Memory B cell (primary cell): ENCODE results near the gene DERL3.

Source experiments
- ATAC-seq: fragments of 150-1000 bp; cut with Tn5 transposase; 2 replicates; pipeline ENCODE4 v1.10.0; 2021; ENCODE audit warnings: low read depth, mild to moderate bottlenecking, moderate library complexity
- DNase-seq, 2 donors: peaks; one replicate each; pipeline ENCODE4 v3.0.0; 2022; ENCODE audit warnings: low spot score in 2 of 2
- H3K27ac Mint-ChIP-seq: one replicate; pipeline ENCODE4 v1.8.0; 2022; ENCODE audit warnings: mild to moderate bottlenecking, moderate library complexity, mixed read lengths
- H3K27me3 Mint-ChIP-seq: one replicate; pipeline ENCODE4 v1.8.0; 2022; ENCODE audit warnings: mixed read lengths
- H3K36me3 Mint-ChIP-seq: one replicate; pipeline ENCODE4 v1.8.0; 2022; ENCODE audit warnings: mild to moderate bottlenecking, mixed read lengths
- H3K4me1 Mint-ChIP-seq: one replicate; pipeline ENCODE4 v1.8.0; 2022; ENCODE audit warnings: mixed read lengths
- H3K4me3 Mint-ChIP-seq: one replicate; pipeline ENCODE4 v1.8.0; 2022; ENCODE audit warnings: mild to moderate bottlenecking, moderate library complexity, mixed read lengths
- H3K9me3 Mint-ChIP-seq: one replicate; pipeline ENCODE4 v1.8.0; 2022; ENCODE audit warnings: mixed read lengths

The DERL3 gene

DNA sequence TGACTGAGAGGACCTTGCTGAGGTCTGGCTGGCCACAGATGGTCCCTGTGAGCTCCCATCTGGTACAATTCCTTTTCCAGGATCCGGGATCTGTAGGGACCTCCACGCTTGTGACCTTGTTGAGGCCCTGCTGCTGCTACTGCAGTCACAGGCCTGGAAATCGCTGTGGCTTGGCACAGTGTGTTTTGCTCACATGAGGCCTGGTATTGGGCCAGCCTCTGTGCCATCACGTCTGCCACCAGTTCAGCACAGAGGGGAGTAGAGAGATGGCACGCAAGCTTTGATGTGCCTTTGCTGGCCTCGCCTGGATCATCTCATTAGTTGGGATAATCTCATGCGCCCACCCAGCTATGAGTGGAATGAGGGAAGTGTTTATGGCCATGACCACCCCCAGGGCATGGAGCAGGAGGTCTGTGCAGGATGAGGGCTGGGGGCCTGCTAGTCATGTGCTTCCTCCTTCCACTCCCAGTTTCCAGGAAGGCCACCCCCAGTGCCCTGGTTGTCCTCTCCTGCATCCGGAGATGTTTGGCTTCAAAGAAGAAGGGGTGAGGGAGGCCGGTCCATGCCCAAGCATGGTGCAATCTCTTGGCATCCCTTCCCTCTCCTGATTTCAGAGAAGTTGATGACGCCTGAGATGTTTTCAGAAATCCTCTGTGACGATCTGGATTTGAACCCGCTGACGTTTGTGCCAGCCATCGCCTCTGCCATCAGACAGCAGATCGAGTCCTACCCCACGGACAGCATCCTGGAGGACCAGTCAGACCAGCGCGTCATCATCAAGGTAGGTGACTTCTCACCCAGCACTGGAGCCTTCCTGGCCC is 22.4 kb downstream of the DERL3 start:
- ATAC-seq (no peak), DNase-seq (no peak)
- Mint-ChIP-seq H3K36me3 (peaks cover 33% of the 10 kb centered on the region), H3K27me3 (no peaks in the 10 kb centered on the region), H3K27ac (no peak overlapping the region), H3K9me3 (no peaks in the 10 kb centered on the region), H3K4me1 (peaks cover 33% of the 10 kb centered on the region), H3K4me3 (no peak overlapping the region)

DNA sequence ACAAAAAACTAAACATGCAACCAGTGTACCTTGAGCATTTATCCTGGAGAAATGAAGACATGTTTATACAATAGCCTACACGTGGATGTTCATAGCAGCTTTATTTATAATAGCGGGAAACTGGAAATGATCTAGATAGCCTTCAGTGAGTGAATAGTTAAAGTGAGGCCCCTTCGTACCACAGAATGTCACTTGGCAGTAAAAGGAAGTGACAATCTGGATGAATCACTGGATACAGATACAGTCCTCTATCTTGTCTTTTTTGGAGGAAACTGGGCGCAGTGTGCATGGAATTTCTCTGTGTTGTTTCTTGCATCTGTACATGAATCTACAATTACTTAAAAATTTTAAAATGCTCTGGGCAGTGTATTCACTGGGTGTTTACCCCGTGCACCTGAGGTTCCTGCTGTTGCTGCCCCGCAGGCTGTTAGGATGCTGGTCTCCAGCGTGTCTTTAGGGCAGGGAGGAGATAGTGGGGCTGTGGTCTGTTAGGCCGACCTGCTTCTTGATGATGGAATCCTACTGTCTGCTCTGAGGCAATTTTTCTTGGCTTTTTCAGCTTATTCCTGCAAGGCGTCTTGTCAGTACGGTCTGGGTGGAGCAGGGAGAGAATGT is 23.2 kb downstream of the DERL3 start:
- no peaks in the 10 kb centered on the region for H3K9me3 Mint-ChIP-seq
- peaks cover 33% of the 10 kb centered on the region for H3K4me1 Mint-ChIP-seq
- no peak overlapping the region for H3K4me3 Mint-ChIP-seq
- peaks cover 35% of the 10 kb centered on the region for H3K36me3 Mint-ChIP-seq
- no peaks in the 10 kb centered on the region for H3K27me3 Mint-ChIP-seq
- no peak for ATAC-seq
- DNase-seq, result no peak
- no peak overlapping the region for H3K27ac Mint-ChIP-seq

DNA sequence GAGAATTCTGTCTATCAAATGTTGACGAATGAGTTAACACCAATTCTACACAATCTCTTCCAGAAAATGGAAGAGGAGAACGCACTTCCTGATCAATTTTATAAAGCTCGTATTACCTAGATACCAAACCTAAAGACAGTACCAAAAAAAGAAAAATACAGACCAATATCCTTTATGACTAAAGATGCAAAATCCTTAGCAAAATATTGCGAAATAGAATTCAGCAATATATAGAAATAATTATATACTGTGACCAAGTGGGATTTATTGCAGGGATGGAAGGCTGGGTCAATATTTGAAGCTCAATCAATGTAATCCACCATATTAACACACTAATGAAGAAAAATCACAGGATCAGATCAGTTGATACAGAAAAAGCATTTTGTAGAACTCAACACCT is 26.4 kb downstream of the DERL3 start:
- DNase-seq, result no peak
- H3K4me1 Mint-ChIP-seq, result peaks cover 17% of the 10 kb centered on the region
- no peaks in the 10 kb centered on the region for H3K9me3 Mint-ChIP-seq
- H3K27me3 Mint-ChIP-seq, result no peaks in the 10 kb centered on the region
- peak overlapping the region; percentile 28 for H3K27ac Mint-ChIP-seq
- peaks cover 24% of the 10 kb centered on the region for H3K36me3 Mint-ChIP-seq
- ATAC-seq, result no peak
- H3K4me3 Mint-ChIP-seq, result no peak overlapping the region

DNA sequence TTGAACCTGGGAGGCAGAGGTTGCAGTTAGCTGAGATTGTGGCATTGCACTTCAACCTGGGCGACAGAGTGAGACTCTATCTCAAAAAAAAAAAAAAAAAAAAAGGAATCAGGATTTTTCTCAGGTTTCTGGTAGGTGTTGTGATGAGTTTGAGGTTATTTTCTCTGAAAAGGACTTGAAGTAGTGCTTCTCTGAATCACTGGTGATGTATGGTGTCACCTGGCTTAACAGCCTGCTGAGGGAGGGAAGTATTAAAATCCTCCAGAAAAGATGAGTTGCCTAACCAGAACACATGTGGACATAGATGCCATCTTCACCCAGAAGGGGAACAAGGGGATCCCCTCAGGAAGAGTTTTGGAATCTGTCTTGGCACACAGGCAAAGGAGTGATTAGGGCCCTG is 32.0 kb downstream of the DERL3 start:
- Mint-ChIP-seq H3K27me3 (no peaks in the 10 kb centered on the region), H3K36me3 (peaks cover 31% of the 10 kb centered on the region)
- peak; percentile 23 for ATAC-seq

DNA sequence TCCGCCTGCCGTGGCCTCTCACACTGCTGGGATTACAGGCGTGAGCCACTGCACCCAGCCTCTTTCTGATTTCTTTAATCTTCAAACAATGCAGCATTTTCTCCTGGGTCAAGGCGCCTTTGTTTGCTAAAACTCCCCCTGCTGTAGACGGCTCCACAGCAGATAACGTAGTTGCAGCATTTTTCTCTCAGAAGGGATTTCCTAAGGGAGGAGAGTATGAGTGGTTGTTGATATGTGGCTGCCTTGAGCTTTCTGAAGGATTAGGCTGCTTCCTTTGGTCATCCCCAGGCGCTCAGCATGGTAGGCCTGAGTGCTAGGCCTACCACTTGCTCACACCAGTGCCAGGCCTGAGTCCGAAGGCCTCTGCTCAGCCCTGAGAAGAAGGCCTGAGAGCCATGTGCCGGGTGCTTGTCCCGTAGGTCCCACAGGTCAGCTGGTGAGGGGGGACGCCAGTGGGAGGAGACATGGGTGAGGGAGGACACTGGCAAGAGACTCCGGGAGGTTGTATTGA is 34.0 kb downstream of the DERL3 start:
- Mint-ChIP-seq H3K36me3 (peaks cover 30% of the 10 kb centered on the region), H3K27ac (peak overlapping the region; percentile 91), H3K4me1 (peaks cover 64% of the 10 kb centered on the region), H3K4me3 (peak overlapping the region; percentile 97), H3K27me3 (no peaks in the 10 kb centered on the region), H3K9me3 (no peaks in the 10 kb centered on the region)
- ATAC-seq (no peak), DNase-seq (no peak)

More for the DNA sequence above, 32.0 kb downstream of the DERL3 start:
- Mint-ChIP-seq H3K4me3 (peak overlapping the region; percentile 97), H3K9me3 (no peaks in the 10 kb centered on the region), H3K27ac (peak overlapping the region; percentile 91), H3K4me1 (peaks cover 53% of the 10 kb centered on the region)
- DNase-seq, result no peak

DNA sequence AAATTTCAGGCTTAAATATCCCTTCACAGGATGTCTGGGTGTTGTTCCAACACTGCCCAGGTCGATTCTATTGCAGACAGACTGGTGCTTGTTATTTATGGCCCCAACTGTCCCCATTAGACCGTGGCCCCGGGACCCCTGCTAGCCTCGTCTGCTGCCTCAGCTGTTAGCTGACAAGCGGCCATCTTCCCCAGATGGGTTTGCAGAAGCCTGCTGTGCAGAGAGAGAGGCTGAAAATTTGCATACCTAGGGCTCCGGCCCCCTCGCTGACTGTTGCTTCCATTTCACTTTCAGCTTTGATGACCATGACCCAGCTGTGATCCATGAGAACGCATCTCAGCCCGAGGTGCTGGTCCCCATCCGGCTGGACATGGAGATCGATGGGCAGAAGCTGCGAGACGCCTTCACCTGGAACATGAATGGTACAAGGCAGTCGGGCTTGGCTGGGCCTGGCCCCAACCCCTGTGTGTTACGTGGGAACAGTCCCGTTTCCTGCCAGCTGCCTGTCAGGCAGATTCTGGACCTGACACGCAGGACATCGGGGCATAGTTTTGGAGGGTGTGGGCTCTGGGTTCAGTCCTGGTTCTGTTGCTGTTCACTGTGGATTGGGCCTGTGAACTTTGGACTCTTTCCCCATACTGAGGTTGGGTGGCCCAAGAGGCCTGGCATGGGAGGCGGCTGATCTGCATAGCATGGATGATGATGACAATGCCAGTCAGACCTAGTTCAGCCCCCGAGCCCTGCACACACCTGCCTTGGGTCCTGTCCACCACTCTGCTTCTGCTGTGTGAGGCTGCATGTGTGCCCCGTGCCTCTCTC is 35.6 kb downstream of the DERL3 start:
- no peaks in the 10 kb centered on the region for H3K27me3 Mint-ChIP-seq
- peak overlapping the region; percentile 95 for H3K27ac Mint-ChIP-seq
- H3K36me3 Mint-ChIP-seq, result peaks cover 30% of the 10 kb centered on the region
- peak overlapping the region; percentile 97 for H3K4me3 Mint-ChIP-seq
- no peaks in the 10 kb centered on the region for H3K9me3 Mint-ChIP-seq
- DNase-seq, result peak in 1 of 2 donors; percentile 26
- peaks cover 71% of the 10 kb centered on the region for H3K4me1 Mint-ChIP-seq
- ATAC-seq, result peak; percentile 16

DNA sequence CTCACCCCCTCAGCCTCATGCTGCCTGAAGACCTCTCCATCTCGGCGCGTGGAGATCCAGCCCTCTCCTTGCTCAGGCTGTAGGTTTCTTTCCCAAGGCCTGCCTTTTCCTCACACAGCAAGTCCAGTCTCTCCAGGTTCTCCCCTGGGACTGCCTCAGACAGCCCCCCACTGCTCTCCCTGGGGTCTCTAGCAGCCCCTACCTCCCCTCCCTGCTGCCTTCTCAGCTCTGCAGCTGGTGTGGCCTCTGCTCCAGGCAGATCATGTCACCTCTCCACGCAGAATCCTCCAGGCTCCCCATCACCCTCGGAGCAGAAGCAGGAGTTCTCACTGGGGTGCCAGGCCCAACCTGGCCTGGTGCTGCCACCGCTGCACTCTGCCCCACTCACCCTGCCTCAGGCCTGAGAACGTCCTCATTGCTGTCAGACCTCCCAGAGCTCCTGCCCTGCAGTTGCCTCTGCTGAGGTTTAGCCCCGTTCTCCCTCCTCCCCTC is 36.9 kb downstream of the DERL3 start:
- Mint-ChIP-seq H3K36me3 (peaks cover 27% of the 10 kb centered on the region), H3K4me3 (peak overlapping the region; percentile 97), H3K27ac (peak overlapping the region; percentile 95), H3K9me3 (no peaks in the 10 kb centered on the region), H3K4me1 (peaks cover 68% of the 10 kb centered on the region), H3K27me3 (no peaks in the 10 kb centered on the region)
- ATAC-seq (no peak), DNase-seq (no peak)

DNA sequence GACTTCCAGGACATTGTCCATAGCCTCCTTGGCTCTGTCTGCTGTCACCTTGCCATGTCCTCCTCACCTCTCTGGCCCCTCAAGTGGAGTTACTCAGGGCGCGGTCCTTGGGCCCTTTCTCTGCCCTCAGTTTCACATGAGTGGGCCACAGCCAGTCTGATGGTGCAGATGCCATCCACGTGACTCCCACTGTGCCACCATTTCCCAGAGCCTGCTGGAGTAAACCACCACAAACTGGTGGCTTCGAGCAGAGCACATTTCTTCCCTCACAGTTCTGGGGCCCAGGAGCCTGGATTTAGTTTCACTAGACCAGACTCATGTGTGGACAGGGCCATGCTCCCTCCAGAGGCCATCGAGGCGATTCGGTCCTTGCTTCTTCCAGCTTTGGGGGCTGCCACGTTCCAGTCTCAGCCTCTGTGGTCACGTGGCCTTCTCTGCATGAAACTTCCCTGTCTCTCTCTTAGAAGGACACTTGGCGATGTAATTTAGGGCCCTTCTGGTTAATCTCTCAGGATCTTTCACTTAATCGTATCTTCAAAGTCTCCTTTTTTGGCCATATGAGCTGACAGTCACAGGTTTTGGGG is 37.5 kb downstream of the DERL3 start:
- Mint-ChIP-seq H3K27me3 (no peaks in the 10 kb centered on the region), H3K4me1 (peaks cover 65% of the 10 kb centered on the region), H3K27ac (peak overlapping the region; percentile 95), H3K4me3 (peak overlapping the region; percentile 97), H3K36me3 (peaks cover 31% of the 10 kb centered on the region), H3K9me3 (no peaks in the 10 kb centered on the region)
- no peak for DNase-seq
- peak; percentile 3 for ATAC-seq

DNA sequence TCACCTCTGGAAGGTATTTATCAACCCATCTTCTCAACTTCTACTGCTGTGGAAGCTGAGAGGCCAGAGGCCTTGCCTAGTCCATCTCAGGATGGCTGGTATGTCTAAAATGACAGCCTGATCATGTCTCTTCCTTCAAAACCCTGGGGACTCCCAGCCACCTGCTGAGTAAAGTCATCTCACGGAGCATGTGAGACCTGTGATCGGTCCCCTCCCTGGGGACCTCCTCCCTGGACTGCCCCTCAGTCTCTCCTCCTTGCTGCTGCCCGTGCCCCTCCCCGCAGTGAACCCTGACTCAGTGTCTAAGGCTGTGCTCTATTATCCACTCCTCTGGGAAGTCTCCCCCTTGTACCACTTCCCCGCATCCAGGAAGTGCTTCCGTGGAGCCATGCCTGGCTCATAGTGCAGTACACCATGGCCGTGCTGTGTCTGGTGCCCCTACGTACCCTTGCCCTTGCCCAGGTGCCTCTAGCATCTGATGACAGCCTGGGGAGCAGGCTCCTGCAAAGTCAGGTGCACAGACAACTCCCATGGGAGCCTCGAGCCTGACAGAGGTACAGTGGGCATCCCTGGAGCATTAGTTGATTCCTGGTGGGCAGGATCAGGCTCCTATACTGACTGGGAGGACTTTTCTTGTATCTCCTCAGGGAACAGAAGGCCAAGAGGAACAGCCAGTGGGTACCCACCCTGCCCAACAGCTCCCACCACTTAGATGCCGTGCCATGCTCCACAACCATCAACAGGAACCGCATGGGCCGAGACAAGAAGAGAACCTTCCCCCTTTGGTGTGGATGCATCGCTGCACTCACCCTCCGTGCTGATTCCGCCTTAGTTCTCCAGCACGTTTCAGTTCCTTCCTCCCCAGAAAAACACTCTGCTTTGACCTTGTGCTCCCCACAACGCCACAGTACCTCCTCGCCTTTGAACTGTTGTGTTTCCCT is 38.2 kb downstream of the DERL3 start:
- Mint-ChIP-seq H3K9me3 (no peaks in the 10 kb centered on the region), H3K27me3 (no peaks in the 10 kb centered on the region), H3K27ac (peak overlapping the region; percentile 95), H3K4me1 (peaks cover 58% of the 10 kb centered on the region), H3K36me3 (peaks cover 33% of the 10 kb centered on the region), H3K4me3 (peak overlapping the region; percentile 97)
- DNase-seq, result peak; percentile 63 to 67
- peak; percentile 70 for ATAC-seq

DNA sequence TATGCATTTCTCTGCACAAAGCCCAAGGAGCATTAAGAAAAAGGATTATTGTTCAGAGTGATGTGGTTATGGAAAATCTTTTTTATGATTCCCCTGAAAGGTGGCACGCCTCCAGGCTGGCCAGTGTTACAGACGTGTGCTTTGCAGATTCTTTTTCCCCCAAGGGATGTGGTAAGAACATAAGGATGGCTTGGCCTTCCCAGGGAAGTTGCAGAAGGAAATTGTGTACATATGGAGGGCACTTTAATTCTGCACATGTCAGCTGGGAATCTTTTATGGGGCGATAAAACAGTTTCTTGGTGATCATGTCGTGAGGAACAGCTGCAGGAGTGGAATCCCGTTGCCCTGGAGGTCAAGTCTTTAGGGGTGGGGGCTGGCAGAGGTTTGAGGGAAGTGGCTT is 42.3 kb downstream of the DERL3 start:
- no peaks in the 10 kb centered on the region for H3K9me3 Mint-ChIP-seq
- no peak overlapping the region for H3K27ac Mint-ChIP-seq
- no peak overlapping the region for H3K4me3 Mint-ChIP-seq
- H3K4me1 Mint-ChIP-seq, result peaks cover 25% of the 10 kb centered on the region
- H3K36me3 Mint-ChIP-seq, result peaks cover 20% of the 10 kb centered on the region
- no peak for ATAC-seq
- DNase-seq, result no peak
- no peaks in the 10 kb centered on the region for H3K27me3 Mint-ChIP-seq

DNA sequence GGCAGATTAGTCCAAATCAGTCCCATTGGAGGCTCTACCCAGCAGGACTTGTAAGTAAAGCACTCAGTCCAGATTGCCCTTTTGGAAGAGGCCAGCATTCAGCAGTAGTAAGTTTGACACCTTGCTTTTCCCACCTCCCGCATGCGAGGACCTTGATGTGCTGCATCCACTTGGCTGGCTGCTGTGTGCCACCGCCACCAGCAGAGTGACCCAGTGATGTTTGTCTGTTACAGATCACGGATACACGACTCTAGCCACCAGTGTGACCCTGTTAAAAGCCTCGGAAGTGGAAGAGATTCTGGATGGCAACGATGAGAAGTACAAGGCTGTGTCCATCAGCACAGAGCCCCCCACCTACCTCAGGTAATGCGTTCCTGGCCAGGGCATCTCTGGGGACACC is 45.5 kb downstream of the DERL3 start:
- Mint-ChIP-seq H3K4me3 (no peak overlapping the region), H3K27ac (no peak overlapping the region), H3K36me3 (peaks cover 22% of the 10 kb centered on the region), H3K4me1 (peaks cover 12% of the 10 kb centered on the region), H3K27me3 (no peaks in the 10 kb centered on the region), H3K9me3 (no peaks in the 10 kb centered on the region)
- no peak for DNase-seq
- ATAC-seq, result no peak

DNA sequence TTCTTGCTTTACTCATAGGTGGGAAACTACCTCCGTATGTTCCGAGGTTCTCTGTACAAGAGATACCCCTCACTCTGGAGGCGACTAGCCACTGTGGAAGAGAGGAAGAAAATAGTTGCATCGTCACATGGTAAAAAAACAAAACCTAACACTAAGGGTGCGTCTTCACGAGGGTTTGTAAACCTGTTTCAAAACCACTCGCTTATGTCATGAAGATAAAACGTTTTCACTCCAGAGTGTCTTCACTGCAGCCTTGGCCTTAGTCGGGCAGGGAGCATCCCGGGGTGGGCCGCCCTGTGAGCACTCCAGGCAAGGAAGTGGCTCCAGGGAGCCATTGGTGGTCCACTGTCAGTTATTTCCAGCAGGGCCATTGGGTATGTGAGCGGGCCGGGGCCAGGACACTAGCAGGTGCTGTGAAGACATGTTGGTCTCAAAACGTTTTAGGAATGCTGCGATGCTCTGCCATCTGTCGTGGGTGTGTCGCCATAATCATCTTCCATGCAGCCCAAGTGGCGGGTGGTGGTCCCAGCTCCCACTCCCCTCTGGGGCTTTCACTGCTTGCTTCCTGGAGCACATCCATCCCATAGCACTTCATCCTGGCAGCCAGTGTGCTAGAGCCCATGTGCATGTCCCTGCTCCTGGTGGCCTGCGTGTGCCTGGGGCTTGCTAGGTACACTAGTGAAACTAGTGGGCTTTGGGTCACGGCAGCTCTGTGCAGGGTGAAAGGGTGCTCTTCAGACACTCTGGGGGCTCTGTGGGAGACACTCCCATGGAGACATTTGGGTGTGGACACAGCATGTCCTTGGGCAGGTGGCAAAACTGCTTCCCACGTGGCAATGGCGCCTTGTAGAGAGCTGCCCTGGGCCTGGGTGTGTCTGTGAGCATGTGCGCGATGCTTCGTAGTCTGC is 46.8 kb downstream of the DERL3 start:
- Mint-ChIP-seq H3K27me3 (no peaks in the 10 kb centered on the region), H3K4me3 (no peak overlapping the region), H3K36me3 (peaks cover 22% of the 10 kb centered on the region), H3K9me3 (no peaks in the 10 kb centered on the region), H3K4me1 (peaks cover 9% of the 10 kb centered on the region), H3K27ac (no peak overlapping the region)
- DNase-seq (no peak), ATAC-seq (no peak)
